Stomach smooth muscle (tissue), 2 donors: ENCODE results near the gene RTKN2.

Experiments used
- H3K27ac ChIP-seq: one replicate; pipeline ENCODE4 v1.7.0; 2013; ENCODE audit warnings: mild to moderate bottlenecking, low read length, inconsistent platforms
- H3K27me3 ChIP-seq, 2 donors: one replicate each; pipeline ENCODE4 v1.7.0; 2013; ENCODE audit warnings: low read length in 2 of 2; ENCODE audit not compliant: insufficient read depth in 2 of 2, control insufficient read depth in 1 of 2
- H3K36me3 ChIP-seq, 2 donors: one replicate each; pipeline ENCODE4 v1.7.0; 2013; ENCODE audit warnings: low read length in 2 of 2; ENCODE audit not compliant: control insufficient read depth in 2 of 2, insufficient read depth in 2 of 2
- H3K4me1 ChIP-seq: one replicate; pipeline ENCODE4 v1.7.0; 2013; ENCODE audit warnings: low read length; ENCODE audit not compliant: control insufficient read depth, insufficient read depth
- H3K4me3 ChIP-seq, 2 donors: one replicate each; pipeline ENCODE4 v1.7.0; 2013; ENCODE audit warnings: low read length in 2 of 2
- H3K9ac ChIP-seq, 2 donors: one replicate each; pipeline ENCODE4 v1.7.0; 2013; ENCODE audit warnings: low read length in 2 of 2, mild to moderate bottlenecking in 1 of 2
- H3K9me3 ChIP-seq, 2 donors: one replicate each; pipeline ENCODE4 v1.7.0; 2013; ENCODE audit warnings: low read length in 2 of 2; ENCODE audit not compliant: control insufficient read depth in 2 of 2
- donor health status: healthy.
- donor health status: Pancreatic carcinoma.

RTKN2 gene

GRCh38 chr10:62230344-62231121, 38.1 kb downstream of the RTKN2 start:
- Histone ChIP-seq H3K9ac (no peak overlapping the region), H3K4me1 (no peaks in the 10 kb centered on the region), H3K4me3 (no peak overlapping the region), H3K27ac (no peak overlapping the region), H3K36me3 (no peaks in the 10 kb centered on the region), H3K9me3 (no peaks in the 10 kb centered on the region), H3K27me3 (no peaks in the 10 kb centered on the region)

GRCh38 chr10:62225362-62225761, 43.3 kb downstream of the RTKN2 start:
- no peaks in the 10 kb centered on the region for H3K36me3 ChIP-seq
- no peaks in the 10 kb centered on the region for H3K27me3 ChIP-seq
- H3K9ac ChIP-seq = no peak overlapping the region
- H3K9me3 ChIP-seq = no peaks in the 10 kb centered on the region
- H3K27ac ChIP-seq = no peak overlapping the region
- H3K4me3 ChIP-seq = no peak overlapping the region
- no peaks in the 10 kb centered on the region for H3K4me1 ChIP-seq

- Histone ChIP-seq H3K4me3 (no peak overlapping the region), H3K4me1 (no peaks in the 10 kb centered on the region), H3K9me3 (no peaks in the 10 kb centered on the region), H3K27me3 (no peaks in the 10 kb centered on the region), H3K27ac (no peak overlapping the region), H3K36me3 (no peaks in the 10 kb centered on the region), H3K9ac (no peak overlapping the region)
These were observed 44.0 kb downstream of the RTKN2 start for GRCh38 chr10:62224606-62225005.

GRCh38 chr10:62217683-62218082, 51.0 kb downstream of the RTKN2 start:
- no peaks in the 10 kb centered on the region for H3K27me3 ChIP-seq
- no peaks in the 10 kb centered on the region for H3K36me3 ChIP-seq
- H3K4me1 ChIP-seq = no peaks in the 10 kb centered on the region
- H3K27ac ChIP-seq = no peak overlapping the region
- no peak overlapping the region for H3K9ac ChIP-seq
- H3K4me3 ChIP-seq = no peak overlapping the region
- H3K9me3 ChIP-seq = no peaks in the 10 kb centered on the region

- no peaks in the 10 kb centered on the region for H3K9me3 ChIP-seq
- no peak overlapping the region for H3K27ac ChIP-seq
- H3K36me3 ChIP-seq = no peaks in the 10 kb centered on the region
- H3K9ac ChIP-seq = no peak overlapping the region
- no peaks in the 10 kb centered on the region for H3K27me3 ChIP-seq
- no peaks in the 10 kb centered on the region for H3K4me1 ChIP-seq
- no peak overlapping the region for H3K4me3 ChIP-seq
These were observed 54.2 kb downstream of the RTKN2 start for GRCh38 chr10:62214364-62214874.

- no peak overlapping the region for H3K27ac ChIP-seq
- H3K9ac ChIP-seq = no peak overlapping the region
- no peaks in the 10 kb centered on the region for H3K27me3 ChIP-seq
- H3K9me3 ChIP-seq = no peaks in the 10 kb centered on the region
- H3K36me3 ChIP-seq = no peaks in the 10 kb centered on the region
- no peak overlapping the region for H3K4me3 ChIP-seq
- H3K4me1 ChIP-seq = no peaks in the 10 kb centered on the region
These were observed 62.8 kb downstream of the RTKN2 start for GRCh38 chr10:62205750-62206399.

GRCh38 chr10:62199584-62199983, 69.1 kb downstream of the RTKN2 start:
- H3K27me3 ChIP-seq = no peaks in the 10 kb centered on the region
- H3K4me1 ChIP-seq = no peaks in the 10 kb centered on the region
- H3K9me3 ChIP-seq = no peaks in the 10 kb centered on the region
- no peaks in the 10 kb centered on the region for H3K36me3 ChIP-seq
- no peak overlapping the region for H3K27ac ChIP-seq
- H3K4me3 ChIP-seq = no peak overlapping the region
- H3K9ac ChIP-seq = no peak overlapping the region

GRCh38 chr10:62196528-62196927, 72.1 kb downstream of the RTKN2 start:
- Histone ChIP-seq H3K4me3 (no peak overlapping the region), H3K9me3 (no peaks in the 10 kb centered on the region), H3K27me3 (no peaks in the 10 kb centered on the region), H3K4me1 (no peaks in the 10 kb centered on the region), H3K9ac (no peak overlapping the region), H3K27ac (no peak overlapping the region), H3K36me3 (no peaks in the 10 kb centered on the region)

- Histone ChIP-seq H3K4me3 (no peak overlapping the region), H3K36me3 (no peaks in the 10 kb centered on the region), H3K27ac (no peak overlapping the region), H3K4me1 (no peaks in the 10 kb centered on the region), H3K9me3 (no peaks in the 10 kb centered on the region), H3K9ac (no peak overlapping the region), H3K27me3 (no peaks in the 10 kb centered on the region)
These were observed 73.0 kb downstream of the RTKN2 start for GRCh38 chr10:62195675-62195926.

- H3K4me3 ChIP-seq = no peak overlapping the region
- no peaks in the 10 kb centered on the region for H3K9me3 ChIP-seq
- H3K9ac ChIP-seq = no peak overlapping the region
- H3K27me3 ChIP-seq = no peaks in the 10 kb centered on the region
- H3K36me3 ChIP-seq = no peaks in the 10 kb centered on the region
- no peak overlapping the region for H3K27ac ChIP-seq
- no peaks in the 10 kb centered on the region for H3K4me1 ChIP-seq
These were observed 73.5 kb downstream of the RTKN2 start for GRCh38 chr10:62194924-62195674.

- H3K4me1 ChIP-seq = no peaks in the 10 kb centered on the region
- no peak overlapping the region for H3K27ac ChIP-seq
- no peak overlapping the region for H3K9ac ChIP-seq
- H3K27me3 ChIP-seq = no peaks in the 10 kb centered on the region
- no peaks in the 10 kb centered on the region for H3K36me3 ChIP-seq
- H3K9me3 ChIP-seq = no peaks in the 10 kb centered on the region
- no peak overlapping the region for H3K4me3 ChIP-seq
These were observed 75.2 kb downstream of the RTKN2 start for GRCh38 chr10:62193479-62193878.
